Stomach (tissue), 9 donors: ENCODE results near the gene FOXA1. TPM values are rescaled to one million over a fixed set of nuclear protein-coding genes. Genes with fewer than 3 reads are reported as not detected.

Experiments
- DNase-seq, 2 donors: peaks; one replicate each; pipeline versions ENCODE4 v3.0.0 to v3.0.0-alpha.2; 2013 to 2019
- H3K27ac ChIP-seq, 5 donors: fragments of 200-600 bp in 4 of 5; sonication (generic) in 4 of 5; one replicate each; pipeline ENCODE4 v1.5.1; 2013 to 2019; ENCODE audit warnings: mild to moderate bottlenecking in 1 of 5, moderate library complexity in 1 of 5
- H3K27me3 ChIP-seq, 3 donors: fragments of 200-600 bp; sonication (generic); one replicate each; pipeline ENCODE4 v1.5.1; 2017 to 2019; ENCODE audit warnings: mixed run types in 1 of 3
- H3K36me3 ChIP-seq, 4 donors: fragments of 200-600 bp; sonication (generic); 1 replicate in 3 of 4; 2 replicates in 1 of 4; pipeline ENCODE4 v1.5.1; 2016 to 2019
- H3K4me1 ChIP-seq, 4 donors: fragments of 200-600 bp; sonication (generic); one replicate each; pipeline ENCODE4 v1.5.1; 2016 to 2019
- H3K4me3 ChIP-seq, 4 donors: fragments of 200-600 bp; sonication (generic) in 3 of 4; one replicate each; pipeline ENCODE4 v1.5.1; 2016 to 2019; ENCODE audit warnings: mild to moderate bottlenecking in 1 of 4
- H3K9me3 ChIP-seq, 4 donors: fragments of 200-600 bp; sonication (generic); one replicate each; pipeline ENCODE4 v1.5.1; 2016 to 2019
- CTCF ChIP-seq, 7 experiments: fragments of 450-650 bp in 4 of 7; fragments of 200-600 bp in 3 of 7; sonication (generic) in 3 of 7; IDR thresholded peaks; one replicate each; pipeline ENCODE4 v1.5.1; 2016 to 2019; ENCODE audit warnings: antibody characterized with exemption in 7 of 7, control low read depth in 2 of 7, mild to moderate bottlenecking in 1 of 7
- EP300 ChIP-seq: sonication (generic); formaldehyde crosslinking; IDR thresholded peaks from one replicate; pipeline ENCODE4 v1.6.1; 2017; ENCODE audit warnings: antibody characterized with exemption
- POLR2A ChIP-seq, 4 donors: fragments of 450-650 bp; IDR thresholded peaks; one replicate each; pipeline ENCODE4 v1.6.1; 2016; ENCODE audit warnings: antibody characterized with exemption in 4 of 4, control low read depth in 2 of 4, mild to moderate bottlenecking in 1 of 4, moderate library complexity in 1 of 4
- POLR2AphosphoS5 ChIP-seq, 3 donors: sonication (generic); formaldehyde crosslinking; IDR thresholded peaks; one replicate each; pipeline ENCODE4 v1.6.1; 2016; ENCODE audit warnings: antibody characterized with exemption in 3 of 3
- WGBS, 5 donors: extraction: QIAGEN DNeasy Blood & Tissue Kit in 3 of 5; methylation state at CpG; one replicate each; pipeline versions ENCODE4 v1.1.5 to v1.1.7; 2013 to 2018; 5-methylcytosine and 5-hydroxymethylcytosine counted together
- intact Hi-C: fragments of 100-400 bp; cut with DNase I; formaldehyde crosslinking; loops from one replicate; pipeline ENCODE4 v1.15.1; 2023; ENCODE audit warnings: low total_unique reads
- polyA plus RNA-seq, 3 donors: library from polyadenylated mRNA; stranded (reverse); fragments of 200-250 nt; gene quantifications; one replicate each; pipeline ENCODE4 v1.2.3, GENCODE V29; 2013
- total RNA-seq, 5 donors: library from RNA; depleted of rRNA; stranded (reverse); fragments of >200 nt; gene quantifications; one replicate each; pipeline versions ENCODE4 v1.1.0 to v1.2.3, GENCODE V29; 2014 to 2016
- donor health status: healthy with polysubstance abuse.
- donor health status: Bipolar disorder and iron deficiency.
- donor health status: healthy.

FOXA1 gene
- total and polyA plus RNA-seq, 8 donors: 0.58 to 147 (median 26.9) TPM

- peaks cover 0 to 49% (median 32%) of the 10 kb centered on the region in 4 donors for H3K9me3 ChIP-seq
- WGBS, 5 donors: 45 to 67% (median 54%) methylated on average over 35 to 52 of the region's 52 CpGs
- TF ChIP-seq CTCF (IDR thresholded peaks at IDR 0.05) (no peak), POLR2A (IDR thresholded peaks at IDR 0.05) (no peak), EP300 (no peak), POLR2AphosphoS5 (IDR thresholded peaks at IDR 0.05) (no peak)
- no peak overlapping the region for H3K4me3 ChIP-seq
- peaks cover 0 to 28% (median 7%) of the 10 kb centered on the region in 3 donors for H3K27me3 ChIP-seq
- H3K4me1 ChIP-seq: no peaks in the 10 kb centered on the region
- peaks cover 0 to 17% (median 10%) of the 10 kb centered on the region in 4 donors for H3K36me3 ChIP-seq
- H3K27ac ChIP-seq: no peak overlapping the region
- no peak for DNase-seq
- intact Hi-C loops: no loop called here
Observed at GRCh38 chr14:37610945-37611523, 16.0 kb upstream of the FOXA1 start.

- intact Hi-C loops: no loop called here
- Histone ChIP-seq H3K4me3 (no peak overlapping the region), H3K36me3 (peaks cover 0 to 8% (median 7%) of the 10 kb centered on the region in 4 donors), H3K27me3 (peaks cover 0 to 38% (median 7%) of the 10 kb centered on the region in 3 donors), H3K27ac (no peak overlapping the region), H3K9me3 (peaks cover 0 to 26% (median 12%) of the 10 kb centered on the region in 4 donors), H3K4me1 (no peaks in the 10 kb centered on the region)
- WGBS, 5 donors: 81 to 87% (median 86%) methylated on average over 3 of the region's 3 CpGs
- no peak for TF ChIP-seq POLR2AphosphoS5 (IDR thresholded peaks at IDR 0.05)
- no peak for DNase-seq
Observed at GRCh38 chr14:37608649-37609048, 13.6 kb upstream of the FOXA1 start.

GRCh38 chr14:37606678-37607077, 11.6 kb upstream of the FOXA1 start:
- H3K4me3 ChIP-seq: no peak overlapping the region
- H3K27ac ChIP-seq: no peak overlapping the region
- DNase-seq: no peak
- no peak for TF ChIP-seq EP300
- no peak for TF ChIP-seq POLR2AphosphoS5 (IDR thresholded peaks at IDR 0.05)
- no peak for TF ChIP-seq CTCF (IDR thresholded peaks at IDR 0.05)
- no peak for TF ChIP-seq POLR2A (IDR thresholded peaks at IDR 0.05)
- peaks cover 0 to 8% (median 7%) of the 10 kb centered on the region in 4 donors for H3K36me3 ChIP-seq
- intact Hi-C loops: no loop called here
- peaks cover 0 to 56% (median 20%) of the 10 kb centered on the region in 3 donors for H3K27me3 ChIP-seq
- H3K4me1 ChIP-seq: peaks cover 0 to 7% (median 2%) of the 10 kb centered on the region in 4 donors
- peaks cover 0 to 12% (median 8%) of the 10 kb centered on the region in 4 donors for H3K9me3 ChIP-seq

- no peaks in the 10 kb centered on the region for H3K36me3 ChIP-seq
- H3K27me3 ChIP-seq: peaks cover 0 to 59% (median 36%) of the 10 kb centered on the region in 3 donors
- H3K4me1 ChIP-seq: peaks cover 20 to 28% (median 25%) of the 10 kb centered on the region in 4 donors
- intact Hi-C loops: no loop called here
- TF ChIP-seq POLR2AphosphoS5 (IDR thresholded peaks at IDR 0.05) (no peak), EP300 (no peak), CTCF (IDR thresholded peaks at IDR 0.05) (no peak), POLR2A (IDR thresholded peaks at IDR 0.05) (no peak)
- H3K9me3 ChIP-seq: no peaks in the 10 kb centered on the region
- no peak overlapping the region for H3K27ac ChIP-seq
- DNase-seq: no peak
- no peak overlapping the region for H3K4me3 ChIP-seq
- 81 to 89% (median 84%) methylated on average over 9 of the region's 9 CpGs for WGBS, 5 donors
Observed at GRCh38 chr14:37603688-37604251, 8.7 kb upstream of the FOXA1 start.
